ENCODE results near the gene TMEM205.
A peak's percentile ranks its signal among the peaks of the same experiment; 100 is the strongest.
"Not testable (repeated sequence)": the region's sequence is repeated elsewhere in the genome, so short reads cannot be mapped to it uniquely, and the experiment has no call there.

TMEM205 gene

DNA sequence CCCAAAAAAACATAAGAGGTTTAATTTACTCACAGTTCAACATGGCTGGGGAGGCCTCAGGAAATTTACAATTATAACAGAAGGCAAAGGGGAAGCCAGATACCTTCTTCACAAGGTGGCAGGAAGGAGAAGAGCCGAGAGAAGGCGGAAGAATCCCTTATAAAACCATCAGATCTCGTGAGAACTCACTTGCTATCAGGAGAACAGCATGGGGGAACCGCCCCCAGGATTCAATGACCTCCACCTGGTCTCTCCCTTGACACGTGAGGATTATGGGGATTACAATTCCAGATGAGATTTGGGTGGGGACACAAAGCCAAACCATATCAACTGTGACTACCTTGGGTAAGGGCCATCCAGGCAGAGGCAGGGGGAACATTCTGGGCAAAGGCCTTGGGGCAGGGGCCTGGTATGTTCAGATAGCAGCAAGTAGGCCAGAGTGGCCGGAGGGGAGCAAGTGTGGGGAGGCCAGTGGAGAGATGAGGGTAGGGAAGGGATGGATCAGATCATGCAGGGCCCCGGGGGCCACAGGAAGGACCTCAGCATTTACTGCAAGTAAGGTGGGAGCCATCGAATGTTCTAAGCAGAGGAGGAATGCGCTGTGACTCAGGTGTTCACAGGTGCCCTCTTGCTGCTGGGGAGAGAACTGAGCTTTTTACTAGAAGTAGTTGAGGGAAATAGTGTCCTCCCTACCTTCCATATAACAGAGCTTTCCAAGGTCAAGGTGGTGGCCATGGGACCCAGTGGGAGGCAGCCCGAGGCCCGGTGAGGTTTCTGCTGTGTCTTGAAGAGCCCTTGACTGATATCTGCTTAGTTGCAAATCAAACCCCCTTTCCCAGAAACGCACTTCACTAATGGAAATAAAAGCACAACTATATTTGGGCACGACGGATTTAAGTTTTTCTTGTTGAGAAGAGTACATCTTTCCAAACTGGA lies 24.6 kb downstream of the TMEM205 start:
- Histone ChIP-seq H3K4me3 (replicated peaks; ENCODE audit: insufficient read depth, low read length) (no peak overlapping the region; the same call in 1 of the 2 replicates), H3K27me3 (ENCODE audit: insufficient read depth, poor library complexity, severe bottlenecking) (no peaks in the 10 kb centered on the region), H3K27ac (replicated peaks) (peak overlapping the region; percentile 93)
- peak; percentile 61 to 78 for DNase-seq (ENCODE audit: low read depth in 1 of 2, low spot score in 1 of 2)
- no peak for TF ChIP-seq GABPA (IDR thresholded peaks at IDR 0.05; ENCODE audit: low read depth)
- TF ChIP-seq, protein P1, sequence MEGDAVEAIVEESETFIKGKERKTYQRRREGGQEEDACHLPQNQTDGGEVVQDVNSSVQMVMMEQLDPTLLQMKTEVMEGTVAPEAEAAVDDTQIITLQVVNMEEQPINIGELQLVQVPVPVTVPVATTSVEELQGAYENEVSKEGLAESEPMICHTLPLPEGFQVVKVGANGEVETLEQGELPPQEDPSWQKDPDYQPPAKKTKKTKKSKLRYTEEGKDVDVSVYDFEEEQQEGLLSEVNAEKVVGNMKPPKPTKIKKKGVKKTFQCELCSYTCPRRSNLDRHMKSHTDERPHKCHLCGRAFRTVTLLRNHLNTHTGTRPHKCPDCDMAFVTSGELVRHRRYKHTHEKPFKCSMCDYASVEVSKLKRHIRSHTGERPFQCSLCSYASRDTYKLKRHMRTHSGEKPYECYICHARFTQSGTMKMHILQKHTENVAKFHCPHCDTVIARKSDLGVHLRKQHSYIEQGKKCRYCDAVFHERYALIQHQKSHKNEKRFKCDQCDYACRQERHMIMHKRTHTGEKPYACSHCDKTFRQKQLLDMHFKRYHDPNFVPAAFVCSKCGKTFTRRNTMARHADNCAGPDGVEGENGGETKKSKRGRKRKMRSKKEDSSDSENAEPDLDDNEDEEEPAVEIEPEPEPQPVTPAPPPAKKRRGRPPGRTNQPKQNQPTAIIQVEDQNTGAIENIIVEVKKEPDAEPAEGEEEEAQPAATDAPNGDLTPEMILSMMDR (IDR thresholded peaks at IDR 0.05; ENCODE audit: insufficient read depth, low read length), result no peak
- peak; percentile 27; the same call in 1 of the 2 replicates for TF ChIP-seq SPI1 (IDR thresholded peaks at IDR 0.05; ENCODE audit: borderline replicate concordance, low read depth)

DNA sequence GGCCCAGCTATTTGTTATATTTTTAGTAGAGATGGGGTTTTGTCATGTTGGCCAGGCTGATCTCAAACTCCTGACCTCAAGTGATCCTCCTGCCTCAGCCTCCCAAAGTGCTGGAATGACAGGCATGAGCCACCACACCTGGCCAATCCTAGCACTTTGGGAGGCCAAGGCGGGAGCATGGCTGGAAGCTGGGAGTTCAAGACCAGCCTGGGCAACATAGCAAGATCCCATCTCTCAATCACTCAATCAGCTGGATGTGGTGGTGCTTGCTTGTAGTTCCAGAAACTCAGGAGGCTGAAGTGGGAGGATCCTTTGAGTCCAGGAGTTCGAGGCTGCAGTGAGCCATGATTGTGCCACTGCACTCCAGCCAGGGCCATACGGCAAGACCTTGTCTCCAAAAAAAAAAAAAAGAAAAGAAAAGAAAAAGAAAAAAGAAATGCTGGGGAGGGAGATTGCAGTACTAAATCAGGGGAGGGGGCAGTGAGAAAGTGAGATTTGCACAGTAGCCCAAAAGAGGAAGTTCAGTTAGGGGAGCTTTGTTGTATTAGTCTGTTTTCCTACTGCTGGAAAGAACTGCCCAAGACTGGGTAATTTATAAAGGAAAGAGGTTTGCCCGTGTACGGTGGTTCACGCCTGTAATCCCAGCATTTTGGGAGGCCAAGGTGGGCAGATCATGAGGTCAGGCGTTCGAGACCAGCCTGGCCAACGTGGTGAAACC lies 25.6 kb downstream of the TMEM205 start:
- Histone ChIP-seq H3K4me3 (replicated peaks; ENCODE audit: insufficient read depth, low read length) (peak overlapping the region; percentile 11; the same call in 1 of the 2 replicates), H3K27ac (replicated peaks) (peak overlapping the region; percentile 93)
- peak in 1 of 2 experiments; percentile 37 for DNase-seq (ENCODE audit: low read depth in 1 of 2, low spot score in 1 of 2)
- peak; percentile 58; the same call in 1 of the 2 replicates for TF ChIP-seq SPI1 (IDR thresholded peaks at IDR 0.05; ENCODE audit: borderline replicate concordance, low read depth)
- not testable (repeated sequence) for H3K27me3 ChIP-seq (ENCODE audit: insufficient read depth, poor library complexity, severe bottlenecking)

DNA sequence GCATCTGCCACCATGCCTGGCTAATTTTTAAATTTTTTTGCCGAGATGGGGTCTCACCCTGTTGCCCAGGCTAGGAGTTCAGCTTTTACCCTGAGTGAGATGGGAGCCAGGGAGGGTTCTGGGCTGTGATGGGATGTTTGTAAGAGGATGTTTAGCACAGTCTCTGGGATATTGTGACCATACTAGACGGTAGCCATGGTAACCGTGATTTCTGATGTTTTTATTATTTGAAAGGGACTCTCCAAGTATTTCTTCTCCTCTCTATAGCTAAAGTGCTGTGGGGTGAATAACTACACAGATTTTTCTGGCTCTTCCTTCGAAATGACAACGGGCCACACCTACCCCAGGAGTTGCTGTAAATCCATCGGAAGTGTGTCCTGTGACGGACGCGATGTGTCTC lies 39.7 kb downstream of the TMEM205 start:
- DNase-seq (ENCODE audit: low read depth in 1 of 2, low spot score in 1 of 2), result no peak
- Histone ChIP-seq H3K4me3 (replicated peaks; ENCODE audit: insufficient read depth, low read length) (no peak overlapping the region), H3K27me3 (ENCODE audit: insufficient read depth, poor library complexity, severe bottlenecking) (no peaks in the 10 kb centered on the region), H3K27ac (replicated peaks) (no peak overlapping the region)
- TF ChIP-seq SPI1 (IDR thresholded peaks at IDR 0.05; ENCODE audit: borderline replicate concordance, low read depth) (no peak), POLR2AphosphoS5 (IDR thresholded peaks at IDR 0.05; ENCODE audit: low read depth) (no peak), GABPA (IDR thresholded peaks at IDR 0.05; ENCODE audit: low read depth) (no peak)
- TF ChIP-seq, protein P2, sequence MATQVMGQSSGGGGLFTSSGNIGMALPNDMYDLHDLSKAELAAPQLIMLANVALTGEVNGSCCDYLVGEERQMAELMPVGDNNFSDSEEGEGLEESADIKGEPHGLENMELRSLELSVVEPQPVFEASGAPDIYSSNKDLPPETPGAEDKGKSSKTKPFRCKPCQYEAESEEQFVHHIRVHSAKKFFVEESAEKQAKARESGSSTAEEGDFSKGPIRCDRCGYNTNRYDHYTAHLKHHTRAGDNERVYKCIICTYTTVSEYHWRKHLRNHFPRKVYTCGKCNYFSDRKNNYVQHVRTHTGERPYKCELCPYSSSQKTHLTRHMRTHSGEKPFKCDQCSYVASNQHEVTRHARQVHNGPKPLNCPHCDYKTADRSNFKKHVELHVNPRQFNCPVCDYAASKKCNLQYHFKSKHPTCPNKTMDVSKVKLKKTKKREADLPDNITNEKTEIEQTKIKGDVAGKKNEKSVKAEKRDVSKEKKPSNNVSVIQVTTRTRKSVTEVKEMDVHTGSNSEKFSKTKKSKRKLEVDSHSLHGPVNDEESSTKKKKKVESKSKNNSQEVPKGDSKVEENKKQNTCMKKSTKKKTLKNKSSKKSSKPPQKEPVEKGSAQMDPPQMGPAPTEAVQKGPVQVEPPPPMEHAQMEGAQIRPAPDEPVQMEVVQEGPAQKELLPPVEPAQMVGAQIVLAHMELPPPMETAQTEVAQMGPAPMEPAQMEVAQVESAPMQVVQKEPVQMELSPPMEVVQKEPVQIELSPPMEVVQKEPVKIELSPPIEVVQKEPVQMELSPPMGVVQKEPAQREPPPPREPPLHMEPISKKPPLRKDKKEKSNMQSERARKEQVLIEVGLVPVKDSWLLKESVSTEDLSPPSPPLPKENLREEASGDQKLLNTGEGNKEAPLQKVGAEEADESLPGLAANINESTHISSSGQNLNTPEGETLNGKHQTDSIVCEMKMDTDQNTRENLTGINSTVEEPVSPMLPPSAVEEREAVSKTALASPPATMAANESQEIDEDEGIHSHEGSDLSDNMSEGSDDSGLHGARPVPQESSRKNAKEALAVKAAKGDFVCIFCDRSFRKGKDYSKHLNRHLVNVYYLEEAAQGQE (IDR thresholded peaks at IDR 0.05; ENCODE audit: insufficient replicate concordance, low read depth), result no peak
- TF ChIP-seq, protein P1 (IDR thresholded peaks at IDR 0.05; ENCODE audit: insufficient read depth, low read length), result no peak

DNA sequence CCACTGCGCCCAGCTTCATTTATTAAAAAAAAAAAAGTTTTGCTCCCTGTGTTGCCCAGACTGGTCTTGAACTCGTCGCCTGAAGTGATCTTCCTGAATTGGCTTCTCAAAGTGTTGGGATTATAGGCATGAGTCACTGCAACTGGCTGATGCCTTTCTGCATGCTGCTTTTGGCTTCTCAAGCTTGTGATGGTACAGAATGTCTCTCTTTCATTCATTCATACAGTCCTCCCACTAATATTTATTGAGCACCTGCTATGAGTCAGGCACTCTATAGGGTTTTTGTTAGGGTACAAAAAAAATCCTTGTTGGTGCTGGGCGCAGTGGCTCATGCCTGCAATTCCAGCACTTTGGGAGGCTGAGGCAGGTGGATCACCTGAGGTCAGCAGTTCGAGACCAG lies 41.1 kb downstream of the TMEM205 start:
- TF ChIP-seq POLR2AphosphoS5 (IDR thresholded peaks at IDR 0.05; ENCODE audit: low read depth), result no peak
- no peak for TF ChIP-seq GABPA (IDR thresholded peaks at IDR 0.05; ENCODE audit: low read depth)
- TF ChIP-seq, protein P1 (IDR thresholded peaks at IDR 0.05; ENCODE audit: insufficient read depth, low read length), result no peak
- TF ChIP-seq, protein P2 (IDR thresholded peaks at IDR 0.05; ENCODE audit: insufficient replicate concordance, low read depth), result no peak
- TF ChIP-seq SPI1 (IDR thresholded peaks at IDR 0.05; ENCODE audit: borderline replicate concordance, low read depth), result no peak

More for the DNA sequence above, 41.1 kb downstream of the TMEM205 start:
- DNase-seq (ENCODE audit: low read depth in 1 of 2, low spot score in 1 of 2), result no peak
- no peak overlapping the region for H3K27ac ChIP-seq (replicated peaks)
- no peak overlapping the region for H3K4me3 ChIP-seq (replicated peaks; ENCODE audit: insufficient read depth, low read length)
- H3K27me3 ChIP-seq (ENCODE audit: insufficient read depth, poor library complexity, severe bottlenecking), result no peaks in the 10 kb centered on the region

Measured in HL-60 (cell line).